Type B pancreatic cell (in vitro differentiated cells): ENCODE data around the gene ADAMTS16. TPM values are rescaled to one million over a fixed set of nuclear protein-coding genes. Genes with fewer than 3 reads are reported as not detected.

Source experiments
- DNase-seq: peaks from one replicate; pipeline ENCODE4 v3.0.0; 2021; ENCODE audit warnings: mixed read lengths; ENCODE audit not compliant: unreplicated experiment; ENCODE audit errors: extremely low spot score
- H3K27ac Mint-ChIP-seq: 2 replicates; pipeline ENCODE4 v1.8.0; 2021; ENCODE audit warnings: mild to moderate bottlenecking, mixed read lengths
- H3K27me3 Mint-ChIP-seq: 2 replicates; pipeline ENCODE4 v1.8.0; 2021; ENCODE audit warnings: mixed read lengths
- H3K36me3 Mint-ChIP-seq: 2 replicates; pipeline ENCODE4 v1.8.0; 2021; ENCODE audit warnings: mixed read lengths
- H3K4me1 Mint-ChIP-seq: one replicate; pipeline ENCODE4 v1.8.0; 2021; ENCODE audit warnings: mixed read lengths; ENCODE audit not compliant: unreplicated experiment
- H3K4me3 Mint-ChIP-seq: 2 replicates; pipeline ENCODE4 v1.8.0; 2021; ENCODE audit warnings: mild to moderate bottlenecking, mixed read lengths
- H3K9me3 Mint-ChIP-seq: 2 replicates; pipeline ENCODE4 v1.8.0; 2021; ENCODE audit warnings: mixed read lengths
- CTCF ChIP-seq: fragments of 200-600 bp; sonication (generic); conservative IDR thresholded peaks from 2 replicates; pipeline ENCODE4 v1.5.0; 2021; ENCODE audit warnings: antibody characterized with exemption, mild to moderate bottlenecking
- total RNA-seq: library from RNA; stranded (reverse); gene quantifications from 2 replicates; pipeline ENCODE4 v1.2.1, GENCODE V29; 2021; ENCODE audit warnings: low replicate concordance

Gene ADAMTS16
- total RNA-seq, 1 donor from 2014 or later = 23.3 TPM

GRCh38 chr5:5350101-5350500 lies 210.0 kb downstream of the ADAMTS16 start:
- H3K9me3 Mint-ChIP-seq = peaks cover 4% of the 10 kb centered on the region
- H3K36me3 Mint-ChIP-seq = no peaks in the 10 kb centered on the region
- H3K27me3 Mint-ChIP-seq = no peaks in the 10 kb centered on the region
- no peak overlapping the region for H3K4me3 Mint-ChIP-seq
- H3K27ac Mint-ChIP-seq = no peak overlapping the region
- H3K4me1 Mint-ChIP-seq = peaks cover 23% of the 10 kb centered on the region
- DNase-seq = no peak
- no peak for TF ChIP-seq CTCF

- Mint-ChIP-seq H3K27me3 (no peaks in the 10 kb centered on the region), H3K9me3 (peaks cover 4% of the 10 kb centered on the region), H3K4me3 (no peak overlapping the region), H3K27ac (no peak overlapping the region), H3K4me1 (peaks cover 29% of the 10 kb centered on the region), H3K36me3 (no peaks in the 10 kb centered on the region)
- TF ChIP-seq CTCF = no peak
- no peak for DNase-seq
Measured at GRCh38 chr5:5351288-5351979, 211.3 kb downstream of the ADAMTS16 start.

- H3K36me3 Mint-ChIP-seq = no peaks in the 10 kb centered on the region
- TF ChIP-seq CTCF = no peak
- H3K27me3 Mint-ChIP-seq = no peaks in the 10 kb centered on the region
Measured at GRCh38 chr5:5352675-5353074, 212.5 kb downstream of the ADAMTS16 start.

GRCh38 chr5:5353681-5354080 lies 213.6 kb downstream of the ADAMTS16 start:
- DNase-seq = no peak
- Mint-ChIP-seq H3K27ac (no peak overlapping the region), H3K4me1 (peaks cover 39% of the 10 kb centered on the region), H3K9me3 (no peaks in the 10 kb centered on the region), H3K36me3 (no peaks in the 10 kb centered on the region), H3K27me3 (no peaks in the 10 kb centered on the region), H3K4me3 (no peak overlapping the region)
- no peak for TF ChIP-seq CTCF

More at GRCh38 chr5:5352675-5353074, 212.5 kb downstream of the ADAMTS16 start:
- Mint-ChIP-seq H3K4me3 (no peak overlapping the region), H3K27ac (no peak overlapping the region), H3K9me3 (peaks cover under 1% of the 10 kb centered on the region), H3K4me1 (peaks cover 32% of the 10 kb centered on the region)
- no peak for DNase-seq

- no peak for DNase-seq
- H3K9me3 Mint-ChIP-seq = no peaks in the 10 kb centered on the region
- TF ChIP-seq CTCF = no peak
- peaks cover 41% of the 10 kb centered on the region for H3K4me1 Mint-ChIP-seq
- no peak overlapping the region for H3K27ac Mint-ChIP-seq
- H3K27me3 Mint-ChIP-seq = no peaks in the 10 kb centered on the region
- no peaks in the 10 kb centered on the region for H3K36me3 Mint-ChIP-seq
- no peak overlapping the region for H3K4me3 Mint-ChIP-seq
Measured at GRCh38 chr5:5356765-5357164, 216.6 kb downstream of the ADAMTS16 start.
